ENCODE data around the gene TOR1A. TPM values are rescaled to one million over a fixed set of nuclear protein-coding genes. Genes with fewer than 3 reads are reported as not detected.

Gene TOR1A
- total and polyA plus RNA-seq, 2 experiments from 2014 or later = 44.8 to 50.4 TPM

GRCh38 chr9:129836311-129837007, 12.5 kb upstream of the TOR1A start:
- H3K79me2 ChIP-seq = peaks cover 42% of the 10 kb centered on the region

DNA sequence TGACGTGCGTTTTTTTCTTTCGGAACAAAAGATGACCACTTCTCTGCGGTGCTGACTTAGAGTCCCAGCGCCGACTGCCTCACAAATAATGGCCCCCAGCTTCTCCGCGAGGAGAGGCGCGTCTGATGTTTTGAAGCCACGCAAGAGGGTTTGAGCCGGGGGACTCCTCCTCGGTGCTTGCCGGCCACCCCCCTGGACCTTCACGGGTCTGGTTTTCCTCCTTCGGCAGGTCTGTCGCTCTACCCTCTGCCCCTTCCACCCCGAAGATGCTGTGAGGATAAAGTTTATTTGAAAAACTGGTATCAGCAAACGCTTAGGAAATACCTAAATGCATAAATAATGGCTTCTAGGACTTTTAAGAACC, 11.9 kb upstream of the TOR1A start:
- Histone ChIP-seq H3K4me1 (ENCODE audit: insufficient read depth) (no peaks in the 10 kb centered on the region), H3K79me2 (peaks cover 42% of the 10 kb centered on the region), H3K9me2 (replicated peaks; ENCODE audit: insufficient read depth) (no peaks in the 10 kb centered on the region), H3K4me3 (peak overlapping the region; percentile 91), H3K27me3 (no peaks in the 10 kb centered on the region), H3K4me2 (peak overlapping the region; percentile 89), H3K9me3 (ENCODE audit: low read depth) (no peaks in the 10 kb centered on the region), H2AFZ (peak overlapping the region; percentile 75), H3K27ac (peak overlapping the region; percentile 88), H4K20me1 (ENCODE audit: insufficient read depth, poor library complexity, severe bottlenecking) (no peaks in the 10 kb centered on the region), H3K36me3 (replicated peaks; ENCODE audit: insufficient read depth, low read depth) (no peaks in the 10 kb centered on the region)
- WGBS (ENCODE audit: low lambda C conversion rate, missing lambda C conversion rate) = 2% methylated on average over 19 of the region's 19 CpGs
- no peak for DNase-seq (ENCODE audit: low spot score)
- TF ChIP-seq EZH2phosphoT487 (IDR thresholded peaks at IDR 0.05; ENCODE audit: low read depth, severe bottlenecking, unreplicated experiment) (no peak), CTCF (IDR thresholded peaks at IDR 0.05; ENCODE audit: poor library complexity) (no peak), EZH2 (IDR thresholded peaks at IDR 0.05; ENCODE audit: borderline replicate concordance) (no peak)

More at GRCh38 chr9:129836311-129837007, 12.5 kb upstream of the TOR1A start:
- peak overlapping the region; percentile 91 for H3K4me3 ChIP-seq
- H4K20me1 ChIP-seq (ENCODE audit: insufficient read depth, poor library complexity, severe bottlenecking) = no peaks in the 10 kb centered on the region
- no peaks in the 10 kb centered on the region for H3K9me2 ChIP-seq (replicated peaks; ENCODE audit: insufficient read depth)
- H3K36me3 ChIP-seq (replicated peaks; ENCODE audit: insufficient read depth, low read depth) = no peaks in the 10 kb centered on the region
- H2AFZ ChIP-seq = no peak overlapping the region
- peak overlapping the region; percentile 89 for H3K4me2 ChIP-seq
- no peaks in the 10 kb centered on the region for H3K9me3 ChIP-seq (ENCODE audit: low read depth)
- no peaks in the 10 kb centered on the region for H3K4me1 ChIP-seq (ENCODE audit: insufficient read depth)
- H3K27me3 ChIP-seq = no peaks in the 10 kb centered on the region
- 56% methylated on average over 15 of the region's 16 CpGs for WGBS (ENCODE audit: low lambda C conversion rate, missing lambda C conversion rate)
- no peak for TF ChIP-seq CTCF (IDR thresholded peaks at IDR 0.05; ENCODE audit: poor library complexity)
- TF ChIP-seq EZH2phosphoT487 (IDR thresholded peaks at IDR 0.05; ENCODE audit: low read depth, severe bottlenecking, unreplicated experiment) = no peak
- TF ChIP-seq EZH2 (IDR thresholded peaks at IDR 0.05; ENCODE audit: borderline replicate concordance) = no peak
- no peak overlapping the region for H3K27ac ChIP-seq
- no peak for DNase-seq (ENCODE audit: low spot score)

DNA sequence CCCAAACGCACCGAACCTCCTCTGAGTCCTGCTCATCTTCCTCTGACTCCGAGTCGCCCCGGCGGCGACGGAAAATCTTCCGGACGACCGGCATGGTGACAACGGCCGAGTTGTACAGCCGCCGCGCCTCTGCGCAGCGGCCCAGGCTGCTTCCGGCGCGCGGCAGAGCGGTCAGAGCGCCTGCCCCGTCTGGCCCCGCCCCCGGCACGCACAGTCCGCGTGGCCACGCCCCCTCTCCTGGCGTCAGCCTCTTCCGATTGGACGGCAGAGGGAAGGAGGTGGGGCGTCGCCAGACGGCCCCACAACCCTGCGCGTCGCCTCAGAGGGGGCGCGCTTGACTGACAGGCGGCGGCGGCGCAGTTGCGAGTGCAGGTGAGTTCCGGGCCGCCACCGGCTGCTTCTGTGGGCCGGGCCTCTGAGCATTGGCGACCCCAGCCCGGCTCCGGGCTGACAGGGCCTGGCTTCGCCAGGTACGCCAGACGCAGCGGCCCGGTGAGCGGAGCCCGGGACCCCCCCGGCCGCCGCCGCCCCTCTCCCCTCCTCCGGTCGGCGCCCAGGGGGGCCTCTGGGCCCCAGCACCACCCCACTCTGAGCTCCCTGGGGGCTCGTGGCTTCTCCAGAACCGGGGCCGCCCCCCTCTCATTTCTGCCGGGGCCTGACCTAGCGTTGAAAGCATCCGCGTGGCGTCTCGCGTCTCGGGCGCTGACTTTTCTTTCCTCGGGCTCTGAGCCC, 11.4 kb upstream of the TOR1A start, which contains the start of the genes C9orf78 and USP20:
C9orf78 (minus strand) TSS at position 148 of the 732 bp plus-strand sequence; CDS start at position 94, 54 bp downstream.
USP20 (plus strand) TSS at position 331 of the 732 bp plus-strand sequence. CDS start 17,098 bp downstream, outside the sequence.
- peak; percentile 100 for DNase-seq (ENCODE audit: low spot score)
- no peaks in the 10 kb centered on the region for H3K4me1 ChIP-seq (ENCODE audit: insufficient read depth)
- H3K79me2 ChIP-seq = peaks cover 42% of the 10 kb centered on the region
- H4K20me1 ChIP-seq (ENCODE audit: insufficient read depth, poor library complexity, severe bottlenecking) = no peaks in the 10 kb centered on the region
- H3K4me3 ChIP-seq = peak within 1 kb of the TSS; percentile 91
- no peaks in the 10 kb centered on the region for H3K9me3 ChIP-seq (ENCODE audit: low read depth)
- 0% methylated on average over 38 of the region's 81 CpGs for WGBS (ENCODE audit: low lambda C conversion rate, missing lambda C conversion rate)
- peak within 1 kb of the TSS; percentile 89 for H3K4me2 ChIP-seq
- peak within 1 kb of the TSS; percentile 88 for H3K27ac ChIP-seq
- H3K9me2 ChIP-seq (replicated peaks; ENCODE audit: insufficient read depth) = no peaks in the 10 kb centered on the region
- H2AFZ ChIP-seq = peak within 1 kb of the TSS; percentile 93
- TF ChIP-seq CTCF (IDR thresholded peaks at IDR 0.05; ENCODE audit: poor library complexity) (no peak), EZH2phosphoT487 (IDR thresholded peaks at IDR 0.05; ENCODE audit: low read depth, severe bottlenecking, unreplicated experiment) (no peak), EZH2 (IDR thresholded peaks at IDR 0.05; ENCODE audit: borderline replicate concordance) (no peak)
- no peaks in the 10 kb centered on the region for H3K36me3 ChIP-seq (replicated peaks; ENCODE audit: insufficient read depth, low read depth)
- no peaks in the 10 kb centered on the region for H3K27me3 ChIP-seq
